ENCODE measurements around the gene KIF24.

KIF24 gene

GRCh38 chr9:34328987-34329832, at the start of gene KIF24, which contains the start of gene NUDT2:
KIF24 (minus strand) TSS chr9:34329268; CDS start chr9:34311346, 17,922 bp downstream.
NUDT2 (plus strand) TSS chr9:34329569; CDS start chr9:34339040, 9,471 bp downstream.
- TF ChIP-seq CTCF (IDR thresholded peaks at IDR 0.05; ENCODE audit: insufficient read depth, low read length, missing control alignments), result no peak
- peak within 1 kb of the TSS; percentile 99 for H3K4me3 ChIP-seq (ENCODE audit: low read depth, low read length)
- peak; percentile 99 for DNase-seq (ENCODE audit: low read depth, low spot score)
- ChIA-PET CTCF (no interaction called here), POLR2A (no interaction called here)

GRCh38 chr9:34378376-34379060, 49.5 kb upstream of the KIF24 start:
- no peak for TF ChIP-seq CTCF (IDR thresholded peaks at IDR 0.05; ENCODE audit: insufficient read depth, low read length, missing control alignments)
- CTCF ChIA-PET, result interaction anchor here (0.6 to 8.7 kb wide), 37 partner anchors 9 to 1578 kb away, joined by 3 to 154 read pairs (median 5); partner anchors contain the start of gene DCTN3
- no peak for DNase-seq (ENCODE audit: low read depth, low spot score)
- H3K4me3 ChIP-seq (ENCODE audit: low read depth, low read length), result no peak overlapping the region
- POLR2A ChIA-PET, result no interaction called here

- no peak for DNase-seq (ENCODE audit: low read depth, low spot score)
- ChIA-PET CTCF (interaction anchor here (0.8 to 8.7 kb wide), 15 partner anchors 7 to 563 kb away, joined by 3 to 154 read pairs (median 6); partner anchors contain the start of gene DCTN3), POLR2A (no interaction called here)
- peak overlapping the region; percentile 74 for H3K4me3 ChIP-seq (ENCODE audit: low read depth, low read length)
- no peak for TF ChIP-seq CTCF (IDR thresholded peaks at IDR 0.05; ENCODE audit: insufficient read depth, low read length, missing control alignments)
These were observed 48.3 kb upstream of the KIF24 start for GRCh38 chr9:34377404-34377746.

- CTCF ChIA-PET, result interaction anchor here (0.8 to 8.7 kb wide), 11 partner anchors 7 to 338 kb away, joined by 3 to 154 read pairs (median 5); no protein-coding TSS in a partner anchor
- DNase-seq (ENCODE audit: low read depth, low spot score), result no peak
- no peak for TF ChIP-seq CTCF (IDR thresholded peaks at IDR 0.05; ENCODE audit: insufficient read depth, low read length, missing control alignments)
- POLR2A ChIA-PET, result no interaction called here
- peak within 1 kb of the TSS; percentile 74 for H3K4me3 ChIP-seq (ENCODE audit: low read depth, low read length)
These were observed 47.7 kb upstream of the KIF24 start, which contains the start of gene MYORG for GRCh38 chr9:34376596-34377403. MYORG (minus strand) TSS chr9:34376898; CDS start chr9:34372943, 3,955 bp downstream.

GRCh38 chr9:34375901-34376595, 47.0 kb upstream of the KIF24 start:
- CTCF ChIA-PET, result interaction anchor here (1.2 to 8.7 kb wide), 4 partner anchors 9 to 43 kb away, joined by 3 to 154 read pairs (median 8); no protein-coding TSS in a partner anchor
- no peak for TF ChIP-seq CTCF (IDR thresholded peaks at IDR 0.05; ENCODE audit: insufficient read depth, low read length, missing control alignments)
- peak overlapping the region; percentile 74 for H3K4me3 ChIP-seq (ENCODE audit: low read depth, low read length)
- no peak for DNase-seq (ENCODE audit: low read depth, low spot score)
- POLR2A ChIA-PET, result no interaction called here
